K562 treated with DMSO at 1 percent for 48 hours (cell line): ENCODE results near the gene SLC6A9. TPM values are rescaled to one million over a fixed set of nuclear protein-coding genes. Genes with fewer than 3 reads are reported as not detected.

ENCODE experiments used
- total RNA-seq: library from RNA; unstranded; fragments of 300-600 nt; gene quantifications from 2 replicates; pipeline ENCODE4 v1.2.3, GENCODE V29; 2022; ENCODE audit warnings: low replicate concordance; ENCODE audit errors: extremely low read depth

SLC6A9 gene
- total RNA-seq = not detected in 2 replicates

GRCh38 chr1:44031252-44032169, at the start of gene SLC6A9:
TSS of gene SLC6A9 (minus strand) at chr1:44031462. CDS start at chr1:44024277, 7,185 bp downstream.

GRCh38 chr1:43991476-43992231, 39.6 kb downstream of the SLC6A9 start, which contains the start of gene CCDC24:
TSS of gene CCDC24 (plus strand) at chr1:43991599. CDS start at chr1:43991879, 280 bp downstream.

GRCh38 chr1:43978551-43979260, 52.6 kb downstream of the SLC6A9 start, which contains the start of gene B4GALT2:
TSS of gene B4GALT2 (plus strand) at chr1:43979210. CDS start at chr1:43981161, 1,951 bp downstream.

GRCh38 chr1:43974443-43975248, 56.6 kb downstream of the SLC6A9 start, which contains the start of gene ATP6V0B:
TSS of gene ATP6V0B (plus strand) at chr1:43974960. CDS start at chr1:43975041, 81 bp downstream.

GRCh38 chr1:43969746-43970466, 61.4 kb downstream of the SLC6A9 start, which contains the start of gene DPH2:
TSS of gene DPH2 (plus strand) at chr1:43970010. CDS start at chr1:43970176, 166 bp downstream.

Other genes with a start within 250 kb of the SLC6A9 start
- not detected in 2 replicates for gene ARTN, start 97.7 kb downstream of the SLC6A9 start, total RNA-seq
- gene IPO13, start 84.5 kb downstream of the SLC6A9 start, total RNA-seq = 93.2 TPM in 1 of 2 replicates, not detected in the other
- gene DPH2, start 61.5 kb downstream of the SLC6A9 start, total RNA-seq = not detected in 2 replicates
- gene ATP6V0B, start 56.5 kb downstream of the SLC6A9 start, total RNA-seq = 748 TPM in 1 of 2 replicates, not detected in the other
- gene B4GALT2, start 52.3 kb downstream of the SLC6A9 start, total RNA-seq = not detected in 2 replicates
- gene CCDC24, start 39.9 kb downstream of the SLC6A9 start, total RNA-seq = not detected in 2 replicates
- gene KLF17, start 87.4 kb upstream of the SLC6A9 start, total RNA-seq = not detected in 2 replicates
- gene KLF18, start 110.2 kb upstream of the SLC6A9 start, total RNA-seq = not detected in 2 replicates
- not detected in 2 replicates for gene DMAP1, start 182.0 kb upstream of the SLC6A9 start, total RNA-seq